Embryonic facial prominence (tissue), 1 donor: ENCODE measurements around the gene GPLD1.
"Not testable (repeated sequence)": the region's sequence is repeated elsewhere in the genome, so short reads cannot be mapped to it uniquely, and the experiment has no call there.

Experiments
- DNase-seq: peaks from one replicate; pipeline ENCODE4 v3.0.0-alpha.2; 2016; ENCODE audit errors: extremely low spot score

GPLD1 gene

DNA sequence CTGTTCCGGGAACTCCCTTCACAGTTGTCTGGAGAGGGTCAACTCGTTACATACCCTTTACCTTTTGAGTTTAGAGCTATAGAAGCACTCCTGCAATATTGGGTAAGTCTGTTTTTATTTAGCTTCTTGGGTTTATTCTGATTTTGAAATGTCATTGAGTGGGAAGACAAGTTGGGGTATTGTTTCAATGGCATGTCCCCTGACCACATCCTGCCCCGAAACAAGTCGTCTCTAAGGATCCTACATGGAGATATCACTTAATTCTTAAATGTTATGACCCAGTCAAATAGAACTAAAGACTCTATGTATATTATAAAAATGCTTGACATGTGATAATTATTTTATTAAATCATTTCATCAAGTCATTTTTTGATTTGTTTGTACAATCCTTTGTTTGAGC lies 77.1 kb downstream of the GPLD1 start:
- no peak for DNase-seq

DNA sequence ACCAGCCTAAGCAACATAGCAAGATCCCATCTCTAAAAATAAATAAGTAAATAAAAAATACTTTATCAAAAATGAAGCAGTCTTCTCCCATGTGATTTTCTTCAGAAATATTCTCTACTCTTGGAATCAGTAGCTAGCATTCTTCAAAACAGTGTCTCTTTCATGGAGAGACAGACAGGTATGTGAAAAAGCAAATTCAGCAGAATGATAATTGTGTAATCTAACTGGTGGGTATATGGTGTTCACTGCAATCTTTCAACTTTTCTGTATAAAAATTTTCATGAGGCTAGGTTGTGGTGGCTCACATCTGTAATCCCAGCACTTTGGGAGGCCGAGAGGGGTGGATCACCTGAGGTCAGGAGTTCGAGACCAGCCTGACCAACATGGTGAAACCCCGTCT lies 78.8 kb downstream of the GPLD1 start:
- no peak for DNase-seq

DNA sequence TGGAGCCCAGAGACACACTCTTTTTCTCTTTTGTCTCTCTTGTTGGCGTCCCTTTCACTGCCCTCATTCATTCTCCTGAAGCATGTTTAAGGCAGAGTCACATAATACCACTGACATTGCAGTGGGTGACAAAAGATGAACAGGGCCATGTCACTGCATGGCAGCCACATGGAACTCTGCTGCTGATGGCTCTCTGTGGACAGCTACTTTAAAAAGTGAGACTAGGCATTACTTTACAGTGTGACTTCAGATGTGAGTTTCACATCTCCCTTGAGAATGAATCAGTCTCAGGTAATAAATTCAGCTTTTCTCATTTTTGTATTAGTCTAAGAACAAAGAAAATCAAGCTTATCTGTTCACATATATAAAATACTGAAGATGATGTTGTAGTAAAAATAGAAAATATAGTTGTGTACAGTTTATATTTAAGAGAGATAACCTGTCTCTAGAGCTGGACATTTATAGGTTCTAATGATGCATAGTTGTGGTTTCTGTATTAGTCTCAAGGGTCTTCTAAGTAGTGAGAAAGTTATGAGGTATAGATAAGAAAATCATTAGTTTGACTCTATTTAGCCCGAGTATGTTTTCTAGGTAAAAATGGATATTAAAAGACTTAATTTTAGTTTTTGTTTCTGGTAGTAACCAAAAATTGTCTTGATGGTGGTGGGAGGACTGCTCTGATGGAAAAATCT lies 80.5 kb downstream of the GPLD1 start:
- DNase-seq: no peak

DNA sequence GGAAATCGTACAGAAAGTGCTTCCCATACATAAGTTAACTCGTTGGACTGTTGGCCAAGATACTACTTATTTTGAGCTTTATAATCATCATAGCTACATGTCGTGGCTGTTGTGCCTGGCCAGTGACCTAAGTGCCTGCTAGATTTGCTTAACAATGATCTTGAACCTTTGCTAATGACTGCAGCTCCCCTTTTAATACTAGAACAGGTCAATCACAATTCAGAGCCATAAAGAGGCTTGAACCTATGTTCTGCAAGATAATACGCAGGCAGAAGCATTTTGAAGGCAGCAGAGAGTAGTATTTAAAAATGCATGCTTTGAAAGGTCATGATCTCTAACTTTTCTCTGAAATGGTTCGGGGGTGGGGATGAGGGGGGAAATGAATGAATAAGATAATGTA lies 84.1 kb downstream of the GPLD1 start:
- DNase-seq: no peak

DNA sequence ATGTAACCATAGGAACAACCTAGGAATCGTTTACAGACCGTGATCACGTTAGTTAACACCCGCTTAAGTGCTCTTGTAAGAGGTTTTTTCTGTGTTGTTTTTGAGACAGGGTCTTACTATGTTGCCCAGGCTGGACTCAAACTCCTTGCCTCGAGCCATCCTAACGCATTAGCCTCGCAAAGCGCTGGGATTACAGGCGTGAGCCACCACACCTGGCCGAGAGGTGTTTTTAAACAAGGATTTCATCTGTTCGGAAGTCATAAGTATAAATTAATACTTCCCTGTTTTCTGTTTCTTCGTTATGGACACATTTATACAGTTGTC lies 85.9 kb downstream of the GPLD1 start:
- no peak for DNase-seq

DNA sequence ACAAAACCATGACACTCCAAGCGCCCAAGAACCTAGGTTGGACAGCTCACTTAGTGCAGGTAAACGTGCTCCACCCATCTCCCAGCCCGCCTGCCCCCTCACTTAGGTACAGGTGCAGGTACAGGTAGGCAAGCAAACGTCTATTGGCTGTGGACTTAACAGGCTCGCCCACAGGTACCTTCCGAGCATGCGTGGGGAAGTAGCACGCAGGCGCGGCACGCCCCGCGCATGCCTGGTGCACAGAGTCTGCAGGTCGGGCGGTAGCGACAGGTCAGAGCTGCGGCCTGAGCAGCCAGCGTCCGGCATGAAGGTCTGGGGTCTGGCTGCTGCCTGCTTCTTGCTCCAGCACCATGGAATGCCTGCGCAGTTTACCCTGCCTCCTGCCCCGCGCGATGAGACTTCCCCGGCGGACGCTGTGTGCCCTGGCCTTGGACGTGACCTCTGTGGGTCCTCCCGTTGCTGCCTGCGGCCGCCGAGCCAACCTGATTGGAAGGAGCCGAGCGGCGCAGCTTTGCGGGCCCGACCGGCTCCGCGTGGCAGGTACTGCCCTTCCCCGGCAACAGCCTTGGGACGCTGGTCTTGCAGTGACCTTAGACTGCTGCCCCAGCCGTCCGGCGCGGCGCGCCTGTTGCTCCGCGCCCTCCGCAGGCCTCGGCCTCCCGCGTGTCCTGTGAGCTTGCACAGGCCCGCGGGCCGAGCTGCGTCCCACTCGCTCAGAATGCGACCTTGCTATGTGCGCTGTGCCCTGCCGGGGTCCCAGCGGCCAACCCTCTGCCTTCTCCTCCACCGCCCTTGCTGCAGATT lies 86.5 kb downstream of the GPLD1 start, which contains the start of gene MRS2:
TSS of gene MRS2 (plus strand) at position 240 of the 804 bp plus-strand sequence. CDS start at position 351, 111 bp downstream.
- DNase-seq: peak; percentile 18

DNA sequence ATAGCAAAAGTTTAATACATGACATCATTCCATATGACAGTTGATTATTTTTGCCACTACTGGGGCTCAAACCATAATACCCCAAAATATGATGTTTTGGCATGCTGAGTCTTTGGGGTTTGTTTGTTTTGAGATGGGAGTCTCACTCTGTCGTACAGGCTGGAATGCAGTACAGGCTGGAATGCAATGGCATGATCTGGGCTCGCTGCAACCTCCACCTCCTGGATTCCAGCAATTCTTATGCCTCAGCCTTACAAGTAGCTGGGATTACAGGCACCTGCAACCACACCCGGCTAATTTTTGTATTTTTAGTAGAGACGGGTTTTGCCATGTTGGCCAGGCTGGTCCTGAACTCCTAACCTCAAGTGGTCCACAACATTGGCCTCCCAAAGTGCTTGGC lies 87.9 kb downstream of the GPLD1 start:
- no peak for DNase-seq

DNA sequence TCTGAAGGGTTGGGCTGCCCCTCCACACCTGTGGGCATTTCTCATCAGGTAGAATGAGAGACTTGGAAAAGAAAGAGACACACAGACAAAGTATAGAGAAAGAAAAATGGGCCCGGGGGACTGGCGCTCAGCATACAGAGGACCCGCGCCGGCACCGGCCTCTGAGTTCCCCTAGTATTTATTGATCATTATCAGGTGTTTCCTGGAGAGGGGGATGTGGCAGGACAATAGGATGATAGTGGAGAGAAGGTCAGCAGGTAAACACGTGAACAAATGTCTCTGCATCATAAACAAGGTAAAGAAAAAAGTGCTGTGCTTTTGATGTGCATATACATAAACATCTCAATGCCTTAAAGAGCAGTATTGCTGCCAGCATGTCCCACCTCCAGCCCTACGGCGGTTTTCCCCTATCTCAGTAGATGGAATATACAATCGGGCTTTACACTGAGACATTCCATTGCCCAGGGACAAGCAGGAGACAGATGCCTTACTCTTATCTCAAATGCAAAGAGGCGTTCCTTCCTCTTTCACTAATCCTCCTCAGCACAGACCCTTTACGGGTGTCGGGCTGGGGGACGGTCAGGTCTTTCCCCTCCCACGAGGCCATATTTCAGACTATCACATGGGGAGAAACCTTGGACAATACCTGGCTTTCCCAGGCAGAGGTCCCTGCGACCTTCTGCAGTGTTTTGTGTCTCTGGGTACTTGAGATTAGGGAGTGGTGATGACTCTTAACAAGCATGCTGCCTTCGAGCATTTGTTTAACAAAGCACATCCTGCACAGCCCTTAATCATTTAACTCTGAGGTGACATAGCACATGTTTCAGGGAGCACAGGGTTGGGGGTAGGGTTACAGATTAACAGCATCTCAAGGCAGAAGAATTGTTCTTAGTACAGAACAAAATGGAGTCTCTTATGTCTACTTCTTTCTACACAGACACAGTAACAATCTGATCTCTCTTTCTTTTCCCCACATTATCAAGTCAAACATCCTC lies 89.0 kb downstream of the GPLD1 start:
- not testable (repeated sequence) for DNase-seq

DNA sequence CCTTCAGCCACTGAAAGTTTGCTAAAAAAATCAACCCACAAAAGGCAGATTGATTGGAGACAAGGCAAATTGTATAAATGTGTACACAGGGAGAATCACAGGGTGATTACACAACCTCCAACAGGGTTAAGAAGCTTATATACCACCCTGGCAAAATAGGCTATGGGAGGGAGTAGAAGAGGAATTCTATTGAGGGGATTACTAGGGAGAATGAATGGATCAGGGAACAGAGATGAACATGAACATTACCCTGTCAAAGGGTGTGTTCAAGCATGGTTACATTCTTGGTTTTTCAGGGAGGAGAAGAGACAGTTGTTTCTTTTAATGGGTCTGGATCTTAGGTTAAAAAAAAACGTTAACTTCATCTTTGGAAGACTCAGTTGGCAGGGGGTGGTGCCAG lies 91.7 kb downstream of the GPLD1 start:
- DNase-seq: no peak

DNA sequence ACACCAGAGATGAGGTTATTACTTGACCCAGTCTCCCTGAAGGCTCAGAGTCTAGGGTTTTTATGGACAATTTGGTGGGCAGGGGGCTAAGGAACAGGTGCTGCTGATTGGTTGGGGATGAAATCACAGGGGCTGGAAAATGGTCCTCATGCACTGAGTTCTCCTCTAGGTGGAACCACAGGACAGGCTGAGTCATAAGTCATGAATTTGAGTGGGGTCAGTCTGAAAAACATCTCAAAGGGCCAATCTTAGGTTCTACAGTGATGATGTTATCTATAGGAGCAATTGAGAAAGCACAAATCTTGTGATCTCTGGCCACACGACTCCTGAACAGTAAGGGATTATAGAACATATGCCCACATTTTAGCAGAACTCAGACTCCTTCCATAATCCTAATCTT lies 92.6 kb downstream of the GPLD1 start:
- no peak for DNase-seq

DNA sequence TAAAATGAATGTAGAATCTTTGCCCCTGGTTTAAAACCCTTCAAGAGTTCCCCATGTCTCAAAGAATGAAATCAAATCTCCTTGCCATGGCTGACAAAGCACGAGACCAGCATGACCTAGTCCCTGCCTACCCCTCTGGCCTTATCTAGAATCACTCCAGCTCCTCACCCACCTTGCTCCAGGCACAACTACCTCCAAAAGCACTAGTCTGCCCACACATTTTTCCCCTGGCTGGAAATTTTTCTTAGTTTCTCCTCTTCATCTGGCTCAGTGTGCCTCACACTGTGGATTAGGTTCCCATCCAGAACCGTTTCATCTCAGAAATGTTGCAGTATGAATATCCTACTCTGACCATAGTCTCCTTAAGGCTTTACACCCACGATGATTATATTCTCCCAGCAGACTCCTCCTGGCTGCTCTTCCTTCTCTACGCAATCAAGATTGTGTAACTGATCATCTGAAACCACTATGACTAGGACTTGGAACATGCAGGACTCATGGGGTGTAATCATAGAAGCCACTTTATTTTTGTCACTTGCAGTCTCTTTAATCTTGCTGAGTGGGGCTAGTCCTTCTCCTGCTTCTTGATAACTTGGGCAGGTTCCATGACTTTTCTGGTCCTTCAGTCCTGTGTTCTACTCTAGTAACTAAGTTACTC lies 94.5 kb downstream of the GPLD1 start:
- DNase-seq: no peak

DNA sequence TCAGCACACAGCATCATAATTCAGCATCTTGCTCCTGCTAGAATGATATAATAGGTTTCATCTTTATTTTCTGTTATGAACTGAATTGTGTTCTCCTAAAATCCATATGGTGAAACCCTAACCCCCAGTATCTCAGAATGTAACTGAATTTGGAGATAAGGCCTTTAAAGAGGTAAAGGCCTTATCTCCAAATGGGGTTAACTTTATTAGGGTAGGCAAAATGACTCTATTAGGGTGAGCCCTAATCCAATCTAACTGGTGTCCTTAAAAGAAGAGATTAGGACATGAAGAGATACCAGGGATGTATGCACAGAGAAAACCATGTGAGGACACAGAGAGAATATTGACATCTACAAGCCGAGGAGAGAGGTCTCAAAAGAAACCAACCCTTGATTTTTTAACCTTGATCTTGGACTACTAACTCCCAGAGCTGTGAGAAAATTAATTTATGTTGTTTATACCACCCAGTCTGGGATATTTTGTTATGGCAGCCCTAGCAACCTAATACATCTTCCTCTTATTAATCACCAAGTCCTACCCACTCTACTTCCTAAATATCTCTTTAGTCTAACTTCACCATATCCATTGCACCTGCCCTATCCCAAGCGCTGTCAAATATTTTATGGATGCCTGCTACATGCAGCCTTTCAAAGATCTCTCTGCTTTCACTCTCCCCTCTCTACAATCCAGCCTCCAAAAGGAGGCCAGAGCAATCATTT lies 95.2 kb downstream of the GPLD1 start:
- DNase-seq: no peak

DNA sequence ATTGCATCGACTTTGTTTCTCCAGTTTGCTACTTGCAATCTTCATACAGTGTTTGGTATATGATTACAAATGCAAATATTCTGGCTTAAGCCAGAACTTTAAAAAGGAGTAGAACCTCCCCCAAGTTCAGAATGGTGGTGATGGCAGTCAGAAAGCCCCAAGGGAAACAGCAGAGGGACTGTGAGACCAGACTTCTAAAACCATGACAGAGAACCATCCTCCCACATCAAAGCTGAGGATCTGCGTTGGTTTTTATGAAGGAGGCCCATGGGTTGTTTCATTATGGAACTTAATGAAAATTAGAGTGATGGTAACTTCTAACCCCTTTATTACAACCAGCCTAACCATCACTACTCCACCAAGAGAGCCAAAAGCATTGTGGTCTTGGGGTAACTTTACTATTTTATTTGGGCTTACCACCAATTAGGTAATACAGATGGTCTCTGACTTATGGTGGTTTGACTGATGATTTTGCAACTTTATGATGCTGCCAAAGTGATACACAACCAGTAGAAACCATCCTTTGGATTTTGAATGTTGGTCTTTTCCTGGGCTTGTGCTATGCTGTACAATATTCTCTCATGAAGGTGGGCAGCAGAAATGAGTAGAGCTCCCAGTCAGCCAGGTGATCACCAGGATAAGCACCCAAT lies 97.5 kb downstream of the GPLD1 start:
- DNase-seq: no peak

DNA sequence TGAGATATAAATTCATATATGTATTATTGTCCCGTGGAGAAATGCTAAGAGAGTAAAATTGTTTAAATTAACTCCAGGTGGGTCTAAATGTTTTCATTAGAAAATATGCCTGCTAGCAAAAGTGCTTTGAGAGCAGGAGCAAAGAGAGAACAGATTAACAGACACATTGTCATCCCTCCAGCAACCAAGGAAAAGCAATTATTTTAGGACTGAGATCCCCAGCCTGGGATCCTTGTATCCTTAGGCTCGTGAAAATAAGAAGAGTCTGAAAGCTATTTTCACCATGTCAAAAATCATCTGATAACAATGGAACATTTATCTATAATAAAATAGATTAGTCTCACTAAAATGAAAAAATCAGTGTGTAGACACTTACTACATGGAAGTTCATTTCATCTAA lies 98.2 kb downstream of the GPLD1 start:
- DNase-seq: no peak

DNA sequence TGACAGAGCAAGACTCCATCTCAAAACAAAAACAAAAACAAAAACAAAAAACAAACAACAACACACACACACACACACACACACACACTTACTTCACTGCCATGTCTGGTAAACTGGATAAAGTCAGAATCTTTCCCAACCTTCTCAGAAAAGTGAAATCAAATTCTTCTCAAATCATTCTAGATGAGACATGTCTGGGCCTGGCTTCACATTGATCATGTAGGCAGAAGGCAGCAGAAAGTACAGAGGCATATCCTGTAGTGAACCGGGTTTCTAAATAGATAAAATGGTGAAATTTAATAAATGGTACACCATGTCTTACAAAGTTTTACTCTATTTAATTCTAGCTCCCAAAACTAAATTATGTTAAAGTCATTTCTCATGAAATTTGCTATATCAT lies 101.6 kb downstream of the GPLD1 start:
- no peak for DNase-seq

DNA sequence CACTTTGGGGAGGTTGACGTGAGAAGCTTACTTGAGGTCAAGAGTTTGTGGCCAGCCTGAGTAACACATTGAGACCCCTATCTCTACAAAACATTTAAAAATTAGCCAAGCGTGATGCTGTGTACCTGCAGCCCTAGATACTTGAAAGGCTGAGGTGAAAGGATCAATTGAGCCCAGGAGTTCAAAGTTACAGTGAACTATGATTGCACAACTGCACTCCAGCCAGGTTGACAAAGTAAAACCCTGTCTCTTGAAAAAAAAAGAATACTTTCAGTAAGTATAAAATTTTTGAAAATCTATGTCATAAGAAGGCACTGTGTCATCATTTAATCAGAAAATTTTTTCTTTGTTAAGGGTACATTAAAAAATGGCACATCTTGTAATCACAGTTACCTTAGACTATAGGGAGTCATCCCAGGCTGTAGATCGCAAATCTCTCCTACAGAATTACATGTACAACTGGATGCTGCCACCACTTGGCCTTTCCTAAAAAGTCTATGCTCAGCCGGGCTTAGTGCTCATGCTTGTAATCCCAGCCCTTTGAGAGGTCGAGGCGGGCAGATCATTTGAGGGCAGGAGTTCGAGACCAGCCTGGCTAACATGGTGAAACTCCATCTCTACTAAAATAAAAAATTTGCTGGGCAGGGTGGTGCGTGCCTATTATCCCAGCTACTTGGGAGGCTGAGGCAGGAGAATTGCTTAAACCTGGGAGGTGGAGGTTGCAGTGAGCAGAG lies 103.7 kb downstream of the GPLD1 start:
- DNase-seq: no peak

DNA sequence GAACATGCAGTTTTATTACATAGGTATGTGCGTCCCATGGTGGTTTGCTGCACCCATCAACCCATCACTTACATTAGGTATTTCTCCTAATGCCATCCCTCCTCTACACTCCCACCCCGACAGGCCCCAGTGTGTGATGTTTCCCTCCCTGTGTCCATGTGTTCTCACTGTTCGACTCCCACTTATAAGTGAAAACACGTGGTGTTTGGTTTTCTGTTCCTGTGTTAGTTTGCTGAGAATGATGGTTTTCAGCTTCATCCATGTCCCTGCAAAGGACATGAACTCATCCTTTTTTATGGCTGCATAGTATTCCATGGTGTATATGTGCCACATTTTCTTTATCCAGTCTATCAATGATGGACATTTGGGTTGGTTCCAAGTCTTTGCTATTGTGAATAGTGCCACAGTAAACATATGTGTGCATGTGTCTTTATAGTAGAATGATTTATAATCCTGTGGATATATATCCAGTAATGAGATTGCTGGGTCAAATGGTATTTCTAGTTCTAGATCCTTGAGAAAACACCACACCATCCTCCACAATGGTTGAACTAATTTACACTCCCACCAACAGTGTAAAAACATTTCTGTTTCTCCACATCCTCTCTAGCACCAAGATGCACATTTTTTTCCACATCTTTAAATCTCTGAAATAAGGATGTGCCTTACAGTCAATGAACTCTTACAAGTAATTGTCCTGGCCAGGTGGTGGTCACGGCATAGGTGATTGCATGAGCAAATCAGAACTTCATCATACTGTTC lies 104.8 kb downstream of the GPLD1 start:
- DNase-seq: not testable (repeated sequence)

DNA sequence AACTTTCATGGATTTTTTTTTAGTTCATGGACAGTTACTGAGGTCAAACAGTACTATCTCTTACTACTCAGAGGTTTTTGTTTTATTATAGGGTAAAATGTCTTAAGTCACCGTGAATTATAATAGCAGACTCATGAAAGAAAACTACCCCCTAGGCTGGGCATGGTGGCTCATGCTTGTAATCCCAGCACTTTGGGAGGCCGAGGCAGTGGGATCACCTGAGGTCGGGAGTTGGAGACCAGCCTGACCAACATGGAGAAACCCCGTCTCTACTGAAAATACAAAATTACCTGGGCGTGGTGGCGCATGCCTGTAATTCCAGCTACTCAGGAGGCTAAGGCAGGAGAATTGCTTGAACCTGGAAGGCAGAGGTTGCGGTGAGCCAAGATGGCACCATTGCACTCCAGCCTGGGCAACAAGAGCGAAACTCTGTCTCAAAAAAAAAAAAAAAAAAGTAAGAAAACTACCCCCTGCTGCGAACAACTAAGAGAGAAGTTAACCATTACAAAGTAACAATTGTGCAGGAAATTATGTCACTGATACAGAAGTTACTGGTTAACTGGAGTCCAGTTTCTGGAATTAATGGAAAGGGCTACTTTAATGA lies 106.4 kb downstream of the GPLD1 start:
- DNase-seq: not testable (repeated sequence)

DNA sequence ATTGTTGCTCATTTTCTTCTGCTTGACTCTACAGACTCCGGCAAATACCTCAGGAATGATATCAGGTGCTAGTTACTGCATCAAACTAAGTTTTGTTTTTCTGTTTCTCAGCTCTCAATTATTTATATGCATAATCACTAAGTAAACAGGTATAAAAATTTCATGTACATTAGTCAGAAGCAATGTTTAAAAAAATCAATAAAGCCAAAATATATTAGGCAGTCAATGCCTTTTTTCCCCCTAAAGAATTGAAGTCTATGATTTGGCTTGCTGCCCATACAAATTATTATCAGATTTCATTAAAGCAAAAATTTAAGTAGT lies 107.2 kb downstream of the GPLD1 start:
- DNase-seq: no peak
